GM19395 (cell line): Measurements from ENCODE around the gene RHOB.

Source experiments
- ATAC-seq: cut with Tn5 transposase; IDR thresholded peaks from one replicate; pipeline ENCODE4 v1.9.1; 2021; ENCODE audit warnings: mild to moderate bottlenecking, moderate library complexity; ENCODE audit not compliant: unreplicated experiment

RHOB gene

DNA sequence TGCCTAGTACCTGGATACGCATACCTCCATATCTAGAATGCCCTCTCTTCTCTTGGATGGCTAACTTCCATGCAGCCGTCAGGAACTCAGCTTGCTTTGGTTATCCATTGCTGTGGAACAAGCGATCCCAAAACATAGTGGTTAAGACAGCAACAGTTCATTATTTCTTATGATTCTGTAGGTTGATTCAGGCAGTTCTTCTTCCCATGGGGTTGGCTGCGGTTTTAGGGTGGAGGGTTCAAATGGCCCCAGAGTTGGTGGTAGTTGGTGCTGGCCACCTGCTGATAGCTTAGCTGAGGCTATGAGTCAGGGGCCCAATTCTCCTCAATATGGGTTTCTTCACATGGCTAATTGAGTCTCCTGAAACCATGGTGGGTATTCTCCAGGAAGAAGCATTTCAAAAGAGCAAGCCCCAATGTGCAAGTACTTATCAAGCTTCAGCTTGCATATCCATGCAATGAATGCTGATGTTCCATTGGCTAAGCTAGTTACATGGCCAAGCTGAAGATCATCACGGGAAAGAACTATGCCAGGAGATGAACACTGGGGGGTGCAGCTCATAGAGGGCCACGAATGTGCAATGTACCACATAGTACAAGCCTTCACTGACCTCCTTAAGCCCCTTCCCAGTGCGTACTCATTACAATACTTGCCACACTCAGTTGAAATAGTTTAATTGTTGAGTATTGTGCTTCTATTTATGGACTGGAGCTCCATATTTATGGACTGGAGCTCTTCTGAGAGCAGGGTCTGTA lies 10.0 kb upstream of the RHOB start:
- no peak for ATAC-seq

DNA sequence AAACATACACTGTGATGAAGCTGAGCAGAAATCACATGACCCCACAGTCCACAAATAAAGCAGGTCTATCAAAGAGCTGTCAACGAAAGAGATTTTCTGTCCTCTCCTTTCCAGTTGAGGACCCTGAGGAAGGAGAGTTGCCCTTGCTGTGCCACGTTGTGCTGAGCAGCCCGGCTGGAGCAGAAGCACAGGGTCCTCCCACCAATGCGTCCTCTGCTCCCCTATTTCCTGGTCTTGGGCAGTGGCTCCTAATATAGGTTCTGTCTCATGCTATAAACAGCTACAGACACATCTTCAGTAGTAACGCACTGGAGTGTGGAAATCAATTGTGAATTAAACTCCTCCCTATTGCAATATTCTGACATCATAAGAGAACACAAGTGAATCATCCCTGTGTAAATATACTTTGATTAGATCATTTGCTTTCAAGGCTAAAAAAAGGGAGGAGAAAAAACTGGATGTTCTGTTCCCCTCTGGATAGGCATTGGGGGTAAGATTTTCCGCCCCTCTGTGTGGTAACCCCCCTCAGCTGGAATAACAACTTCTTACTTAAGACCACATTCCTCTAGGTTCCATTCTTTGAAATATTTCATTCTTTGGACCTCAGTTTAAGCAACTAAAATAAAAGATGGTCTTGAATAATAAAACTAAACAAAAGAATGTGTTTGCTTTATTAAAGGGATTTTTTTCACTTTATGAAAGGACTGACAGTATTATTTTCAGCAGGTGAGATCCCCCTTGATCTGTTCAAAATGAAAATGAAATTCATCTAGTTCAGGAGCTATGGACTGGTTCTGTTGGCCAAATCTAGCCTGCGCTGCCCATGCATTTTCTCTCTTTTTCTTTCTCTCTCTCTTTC lies 8.3 kb upstream of the RHOB start:
- ATAC-seq = no peak

- ATAC-seq = no peak
Measured at GRCh38 chr2:20439193-20439475, 7.7 kb upstream of the RHOB start.

DNA sequence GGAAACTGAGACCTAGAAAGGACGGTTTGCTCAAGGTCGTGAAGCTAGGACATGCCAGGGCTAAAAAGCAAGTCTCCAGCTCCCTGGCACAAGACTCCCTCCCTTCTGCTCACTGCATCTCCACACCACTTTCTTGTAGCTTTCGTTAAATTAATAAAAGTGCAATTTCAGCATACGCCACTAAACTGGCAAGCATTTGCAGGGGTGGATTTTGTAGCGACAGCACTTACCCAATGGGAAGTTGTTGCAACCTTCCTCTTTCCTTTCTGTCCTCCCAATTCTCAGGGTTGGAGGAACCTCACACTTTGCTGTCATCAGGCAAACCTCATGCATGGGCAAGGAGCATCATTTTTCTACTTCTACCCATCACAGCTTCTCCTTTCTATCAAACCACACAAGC lies 7.4 kb upstream of the RHOB start:
- ATAC-seq = no peak

- ATAC-seq = no peak
Measured at GRCh38 chr2:20440001-20440560, 6.8 kb upstream of the RHOB start.

DNA sequence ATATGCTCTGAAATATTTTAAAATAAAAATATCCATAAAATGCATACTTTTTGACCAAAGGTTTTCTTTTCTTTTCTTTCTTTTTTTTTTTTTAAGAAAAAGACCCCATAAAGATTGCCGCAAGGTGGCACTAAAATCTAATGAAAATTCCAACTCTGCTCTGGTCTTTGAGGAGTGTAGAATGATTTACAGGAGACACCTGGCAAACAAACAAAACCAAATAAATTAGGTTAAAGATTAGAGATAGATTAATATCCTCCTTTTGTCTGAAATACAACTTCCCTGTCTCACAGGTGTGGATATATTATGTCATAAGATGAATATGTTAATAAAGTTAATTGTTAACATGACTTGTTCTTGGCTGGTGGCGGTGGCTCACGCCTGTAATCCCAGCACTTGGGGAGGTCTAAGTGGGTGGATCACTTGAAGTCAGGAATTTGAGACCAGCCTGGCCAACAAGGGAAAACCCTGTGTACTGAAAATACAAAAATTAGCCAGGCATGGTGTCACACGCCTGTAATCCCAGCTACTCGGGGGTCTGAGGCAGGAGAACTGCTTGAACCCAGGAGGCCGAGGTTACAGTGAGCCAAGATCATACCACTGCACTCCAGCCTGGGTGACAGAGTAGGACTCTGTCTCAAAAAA lies 3.5 kb upstream of the RHOB start:
- ATAC-seq = no peak

DNA sequence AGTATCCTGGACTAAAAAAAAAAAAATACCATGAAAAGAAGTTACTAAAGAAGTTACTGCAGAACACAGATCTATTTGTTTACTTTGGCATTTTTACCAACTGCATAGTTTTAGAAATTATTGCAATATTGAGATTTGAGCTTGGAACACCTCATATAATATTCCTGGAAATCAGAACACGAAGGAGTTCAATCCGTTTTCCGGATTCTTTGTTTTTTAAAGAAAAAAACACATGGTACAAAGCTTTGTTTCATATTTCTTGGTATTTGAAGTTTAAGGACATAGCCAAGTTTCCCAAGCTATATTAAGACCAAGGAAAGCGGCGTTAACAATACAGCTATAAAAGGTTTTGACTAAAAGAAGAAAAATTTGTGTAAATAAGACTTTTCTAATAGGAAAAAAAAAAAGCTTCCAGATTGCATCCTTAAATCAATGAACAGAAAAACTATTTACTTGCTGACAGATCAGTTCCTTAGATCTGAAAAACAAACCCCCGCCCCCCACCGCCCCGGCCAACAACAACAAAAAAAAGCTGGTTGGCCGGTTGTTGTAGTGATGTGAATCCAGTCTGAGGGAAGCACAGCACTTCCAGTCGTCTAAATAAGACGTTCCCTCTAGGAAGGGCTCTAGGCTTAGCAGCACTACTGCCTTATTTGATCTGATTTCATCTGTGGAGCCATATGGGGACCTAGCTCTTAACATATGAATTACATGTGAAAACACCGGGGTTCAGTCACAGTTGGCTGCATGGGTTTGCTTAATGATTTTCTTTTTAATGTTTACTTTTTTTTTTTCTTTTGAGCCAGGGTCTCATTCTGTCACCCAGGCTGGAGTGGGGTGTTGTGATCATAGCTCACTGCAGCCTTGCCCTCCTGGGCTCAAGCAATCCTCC lies 2.5 kb upstream of the RHOB start:
- ATAC-seq = no peak

DNA sequence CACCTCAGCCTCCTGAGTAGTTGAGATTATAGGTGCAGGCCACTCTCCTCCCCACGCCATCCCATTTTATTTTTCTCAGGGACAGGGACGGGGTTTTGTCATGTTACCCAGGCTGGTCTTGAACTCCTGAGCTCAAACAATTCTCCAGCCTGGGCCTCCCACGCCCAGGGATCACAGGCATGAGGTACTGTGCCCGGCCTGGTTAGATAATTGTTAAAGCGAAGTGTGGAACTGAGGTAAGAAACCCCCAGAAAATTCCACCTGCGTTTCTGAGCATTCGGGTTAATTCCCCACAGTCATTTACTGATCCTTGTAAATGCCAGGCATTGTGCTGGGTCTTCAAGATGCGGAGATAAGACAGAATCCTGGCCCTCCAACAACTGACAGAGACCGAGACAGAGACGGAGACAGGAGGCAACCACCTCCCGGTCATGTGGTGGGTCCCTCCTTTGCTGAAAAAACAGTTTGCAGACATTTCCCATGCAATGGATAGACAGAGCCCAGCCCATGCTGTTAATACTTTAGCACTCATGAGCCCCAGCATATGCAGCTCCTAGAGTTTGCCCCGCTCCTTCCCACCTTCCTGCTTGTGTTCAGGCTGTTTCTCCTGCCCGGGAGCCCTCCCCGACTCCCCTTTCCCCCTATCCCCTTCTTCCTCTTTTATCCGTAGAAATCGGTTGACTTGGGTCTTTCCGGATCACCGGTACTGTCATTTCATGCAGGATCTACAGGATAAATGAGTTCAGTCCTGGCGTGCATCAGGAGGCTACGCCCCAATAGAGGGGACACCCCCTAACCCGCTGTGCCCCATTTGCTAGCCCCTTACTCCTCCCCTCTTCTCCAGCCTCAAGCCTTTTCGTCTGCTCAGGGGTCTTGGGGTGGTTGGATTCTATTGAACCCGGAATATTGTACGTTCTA lies 1.6 kb upstream of the RHOB start:
- ATAC-seq = no peak

GRCh38 chr2:20446255-20446916 lies 488 bp upstream of the RHOB start:
- ATAC-seq = no peak

DNA sequence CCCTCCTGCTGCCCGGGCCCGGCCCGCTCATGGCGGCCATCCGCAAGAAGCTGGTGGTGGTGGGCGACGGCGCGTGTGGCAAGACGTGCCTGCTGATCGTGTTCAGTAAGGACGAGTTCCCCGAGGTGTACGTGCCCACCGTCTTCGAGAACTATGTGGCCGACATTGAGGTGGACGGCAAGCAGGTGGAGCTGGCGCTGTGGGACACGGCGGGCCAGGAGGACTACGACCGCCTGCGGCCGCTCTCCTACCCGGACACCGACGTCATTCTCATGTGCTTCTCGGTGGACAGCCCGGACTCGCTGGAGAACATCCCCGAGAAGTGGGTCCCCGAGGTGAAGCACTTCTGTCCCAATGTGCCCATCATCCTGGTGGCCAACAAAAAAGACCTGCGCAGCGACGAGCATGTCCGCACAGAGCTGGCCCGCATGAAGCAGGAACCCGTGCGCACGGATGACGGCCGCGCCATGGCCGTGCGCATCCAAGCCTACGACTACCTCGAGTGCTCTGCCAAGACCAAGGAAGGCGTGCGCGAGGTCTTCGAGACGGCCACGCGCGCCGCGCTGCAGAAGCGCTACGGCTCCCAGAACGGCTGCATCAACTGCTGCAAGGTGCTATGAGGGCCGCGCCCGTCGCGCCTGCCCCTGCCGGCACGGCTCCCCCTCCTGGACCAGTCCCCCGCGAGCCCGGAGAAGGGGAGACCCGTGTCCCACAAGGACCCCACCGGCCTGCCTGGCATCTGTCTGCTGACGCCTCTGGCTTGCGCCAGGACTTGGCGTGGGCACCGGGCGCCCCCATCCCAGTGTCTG lies 767 bp downstream of the RHOB start:
- peak; percentile 18 for ATAC-seq

- ATAC-seq = no peak
Measured at GRCh38 chr2:20448246-20448976, 1.5 kb downstream of the RHOB start.

DNA sequence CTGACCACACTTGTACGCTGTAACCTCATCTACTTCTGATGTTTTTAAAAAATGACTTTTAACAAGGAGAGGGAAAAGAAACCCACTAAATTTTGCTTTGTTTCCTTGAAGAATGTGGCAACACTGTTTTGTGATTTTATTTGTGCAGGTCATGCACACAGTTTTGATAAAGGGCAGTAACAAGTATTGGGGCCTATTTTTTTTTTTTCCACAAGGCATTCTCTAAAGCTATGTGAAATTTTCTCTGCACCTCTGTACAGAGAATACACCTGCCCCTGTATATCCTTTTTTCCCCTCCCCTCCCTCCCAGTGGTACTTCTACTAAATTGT lies 2.1 kb downstream of the RHOB start:
- no peak for ATAC-seq

DNA sequence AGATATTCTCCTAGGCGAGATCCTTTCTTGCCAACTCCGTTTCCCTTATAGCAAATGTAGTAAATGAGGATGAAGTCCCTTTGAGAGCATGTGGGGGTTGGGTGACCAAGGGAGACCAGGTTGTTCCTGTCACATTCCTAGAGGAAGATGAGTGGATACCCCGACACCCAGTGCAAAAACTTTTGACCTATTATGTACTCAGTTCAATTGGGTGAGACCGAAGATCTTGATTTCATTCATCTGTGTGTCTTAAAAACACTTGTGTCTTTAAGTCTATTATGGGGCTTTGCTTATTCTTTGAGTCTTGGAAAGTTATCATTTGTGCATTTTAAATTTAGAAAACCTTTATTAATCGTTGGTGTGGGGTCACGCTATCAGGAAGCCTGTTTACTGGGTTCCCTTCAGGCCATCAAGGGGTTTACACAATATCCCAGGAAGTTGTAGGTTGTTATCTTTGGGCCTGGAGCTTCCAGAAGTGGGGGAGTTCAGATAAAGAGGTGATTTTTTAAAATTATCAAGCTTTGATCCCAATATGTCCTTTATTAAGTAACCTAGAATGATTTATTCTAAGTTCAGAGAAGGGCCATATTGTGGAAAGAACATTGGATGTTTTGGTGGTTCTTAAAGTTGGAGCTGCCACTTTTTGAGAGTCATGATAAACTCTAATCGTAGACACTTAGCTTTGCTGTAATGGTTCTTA lies 2.8 kb downstream of the RHOB start:
- ATAC-seq = no peak

DNA sequence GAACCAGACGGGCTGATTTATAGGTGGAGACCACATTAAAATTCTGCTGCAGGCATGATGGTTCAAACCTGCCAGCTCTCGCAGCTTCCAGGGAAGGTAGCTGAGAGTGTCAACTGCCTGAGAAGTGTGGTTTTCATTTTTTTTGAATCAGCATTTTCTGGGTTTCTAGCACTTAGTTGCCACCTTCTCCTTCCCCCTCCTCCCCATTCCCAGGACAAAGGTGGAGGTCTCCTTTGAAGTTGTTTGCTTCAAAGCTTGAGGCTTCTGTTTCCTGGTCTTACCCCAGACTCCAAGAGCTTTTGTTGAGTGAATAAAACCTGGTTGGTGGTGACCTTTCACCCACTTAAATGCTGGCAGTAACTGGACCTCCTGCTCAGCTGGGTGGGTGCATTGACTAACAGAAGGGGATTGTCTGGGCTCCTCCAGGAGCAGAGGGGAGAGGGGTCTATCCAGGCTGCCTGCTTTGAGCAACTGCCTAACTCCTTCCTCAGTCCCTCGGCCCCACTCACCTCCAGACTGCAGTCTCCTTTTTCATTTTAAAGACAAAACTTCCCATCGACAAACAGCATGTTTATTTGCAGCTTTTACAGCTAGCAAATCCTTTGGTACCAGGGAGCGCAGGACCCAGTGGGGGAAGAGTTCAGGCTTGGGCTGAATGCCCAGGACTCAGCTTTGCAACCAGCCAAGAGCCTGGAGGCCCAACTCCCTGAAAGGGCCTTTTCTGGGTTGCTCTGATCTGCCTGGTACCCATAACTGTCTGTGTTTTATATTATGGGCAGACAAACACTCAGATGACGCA lies 3.5 kb downstream of the RHOB start:
- no peak for ATAC-seq

- ATAC-seq = no peak
Measured at GRCh38 chr2:20451000-20451290, 4.1 kb downstream of the RHOB start.

DNA sequence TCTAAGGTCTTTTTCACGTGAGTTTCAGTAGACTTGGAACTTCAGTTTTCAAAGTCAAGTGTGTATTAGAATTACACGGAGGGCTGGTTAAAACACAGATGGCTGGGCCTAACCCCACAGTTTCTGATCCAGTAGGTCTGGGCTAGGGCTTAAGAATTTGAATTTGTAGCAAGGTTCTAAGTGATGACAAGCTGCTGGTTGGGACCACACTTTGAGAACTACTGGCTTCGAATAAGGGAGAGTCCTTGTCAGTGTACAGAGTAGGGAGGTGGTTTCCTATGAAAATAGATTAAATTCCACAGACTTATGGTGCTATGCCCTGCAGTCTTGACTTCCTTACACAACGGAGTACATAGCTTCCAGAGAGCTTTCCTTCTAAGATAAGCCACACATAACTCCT lies 4.5 kb downstream of the RHOB start:
- no peak for ATAC-seq
